T follicular helper cell (primary cell): ENCODE measurements around the gene MEGF11.
"Not testable (repeated sequence)": the region's sequence is repeated elsewhere in the genome, so short reads cannot be mapped to it uniquely, and the experiment has no call there.

Experiments used
- DNase-seq: peaks from one replicate; pipeline ENCODE4 v3.0.0-alpha.2; 2020; ENCODE audit warnings: low read depth

Gene MEGF11

GRCh38 chr15:65893060-65893459, 360.5 kb downstream of the MEGF11 start:
- no peak for DNase-seq

- DNase-seq, result no peak
Observed at GRCh38 chr15:65888981-65889380, 364.6 kb downstream of the MEGF11 start.

- no peak for DNase-seq
Observed at GRCh38 chr15:65887565-65887964, 366.0 kb downstream of the MEGF11 start.

GRCh38 chr15:65885668-65886218, 367.8 kb downstream of the MEGF11 start:
- no peak for DNase-seq

- no peak for DNase-seq
Observed at GRCh38 chr15:65884511-65884910, 369.0 kb downstream of the MEGF11 start.

- DNase-seq, result no peak
Observed at GRCh38 chr15:65883571-65883970, 370.0 kb downstream of the MEGF11 start.

- no peak for DNase-seq
Observed at GRCh38 chr15:65881766-65882434, 371.6 kb downstream of the MEGF11 start.

- DNase-seq, result no peak
Observed at GRCh38 chr15:65877749-65878148, 375.8 kb downstream of the MEGF11 start.

- DNase-seq, result no peak
Observed at GRCh38 chr15:65875458-65875857, 378.1 kb downstream of the MEGF11 start.

- no peak for DNase-seq
Observed at GRCh38 chr15:65873256-65873655, 380.3 kb downstream of the MEGF11 start.

- not testable (repeated sequence) for DNase-seq
Observed at GRCh38 chr15:65872596-65872995, 381.0 kb downstream of the MEGF11 start.

GRCh38 chr15:65871886-65872285, 381.7 kb downstream of the MEGF11 start:
- DNase-seq, result not testable (repeated sequence)

- DNase-seq, result no peak
Observed at GRCh38 chr15:65870889-65871533, 382.5 kb downstream of the MEGF11 start.

- DNase-seq, result no peak
Observed at GRCh38 chr15:65869954-65870871, 383.3 kb downstream of the MEGF11 start.

- DNase-seq, result peak; percentile 89
Observed at GRCh38 chr15:65869126-65869953, 384.2 kb downstream of the MEGF11 start, which contains the start of gene RAB11A. Gene RAB11A, plus strand, starts transcription at chr15:65869491. Its CDS starts 95 bp downstream, at chr15:65869586.

- DNase-seq, result no peak
Observed at GRCh38 chr15:65868546-65869125, 384.9 kb downstream of the MEGF11 start.

- not testable (repeated sequence) for DNase-seq
Observed at GRCh38 chr15:65867933-65868332, 385.6 kb downstream of the MEGF11 start.

GRCh38 chr15:65867244-65867643, 386.3 kb downstream of the MEGF11 start:
- DNase-seq, result no peak

GRCh38 chr15:65863106-65863505, 390.4 kb downstream of the MEGF11 start:
- DNase-seq, result no peak

- DNase-seq, result peak; percentile 21
Observed at GRCh38 chr15:65862682-65863081, 390.9 kb downstream of the MEGF11 start.
